ENCODE results near the gene BCL10.

Gene BCL10

GRCh38 chr1:85220756-85221201 lies 55.7 kb downstream of the BCL10 start:
- DNase-seq (ENCODE audit: low read depth) = peak; percentile 54

GRCh38 chr1:85219853-85220610 lies 56.4 kb downstream of the BCL10 start:
- DNase-seq (ENCODE audit: low read depth) = no peak

GRCh38 chr1:85216697-85217096 lies 59.7 kb downstream of the BCL10 start:
- DNase-seq (ENCODE audit: low read depth) = no peak

Data from iris pigment epithelial cell (primary cell).